IPS-NIHi7 (cell line): ENCODE results near the gene ZER1.

Source experiments
- DNase-seq: peaks from one replicate; pipeline ENCODE4 v3.0.0; 2012; ENCODE audit warnings: mixed read lengths; ENCODE audit errors: extremely low spot score

ZER1 gene

GRCh38 chr9:128735373-128735772, 36.4 kb downstream of the ZER1 start:
- no peak for DNase-seq

GRCh38 chr9:128733256-128733655, 38.5 kb downstream of the ZER1 start:
- peak; percentile 97 for DNase-seq

DNA sequence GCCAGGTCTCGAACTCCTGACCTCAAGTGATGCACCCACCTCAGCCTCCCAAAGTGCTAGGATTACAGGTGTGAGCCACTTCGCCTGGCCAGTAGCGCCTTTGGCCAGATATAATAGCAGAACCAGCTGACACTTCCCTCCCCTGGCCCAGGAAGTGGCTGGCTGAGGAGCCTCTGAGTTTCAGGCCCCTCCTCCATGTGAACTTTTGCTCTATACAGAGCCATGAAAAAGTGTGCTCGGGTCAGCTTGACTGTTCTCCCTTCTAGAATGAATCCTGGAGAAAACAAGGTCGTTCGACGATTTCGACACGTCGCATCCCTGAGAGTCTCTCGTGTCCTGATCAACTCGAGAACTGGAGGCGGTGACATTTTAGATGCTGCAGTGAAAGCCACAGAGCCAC, 39.2 kb downstream of the ZER1 start:
- DNase-seq, result no peak

DNA sequence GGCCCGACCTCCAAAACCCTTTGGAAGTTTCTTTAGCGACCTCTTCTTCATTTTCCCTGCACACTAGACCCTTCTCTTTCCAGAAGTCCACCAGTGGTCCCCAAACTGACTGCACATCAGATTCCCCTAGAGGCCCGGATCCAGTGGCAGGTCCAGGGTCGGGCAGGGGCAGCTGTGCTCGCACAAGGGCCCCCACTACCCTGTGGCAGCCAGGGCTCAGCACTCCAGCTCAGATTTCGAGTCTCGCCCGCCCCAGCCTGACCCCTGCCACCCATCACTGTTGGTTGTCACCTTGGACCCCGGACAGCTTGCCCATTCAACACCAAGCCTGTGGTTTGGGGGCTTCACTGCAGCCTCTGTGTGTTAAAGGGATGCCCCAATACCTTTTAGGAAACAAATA, 40.0 kb downstream of the ZER1 start:
- no peak for DNase-seq

GRCh38 chr9:128731093-128731492, 40.6 kb downstream of the ZER1 start:
- DNase-seq, result no peak

DNA sequence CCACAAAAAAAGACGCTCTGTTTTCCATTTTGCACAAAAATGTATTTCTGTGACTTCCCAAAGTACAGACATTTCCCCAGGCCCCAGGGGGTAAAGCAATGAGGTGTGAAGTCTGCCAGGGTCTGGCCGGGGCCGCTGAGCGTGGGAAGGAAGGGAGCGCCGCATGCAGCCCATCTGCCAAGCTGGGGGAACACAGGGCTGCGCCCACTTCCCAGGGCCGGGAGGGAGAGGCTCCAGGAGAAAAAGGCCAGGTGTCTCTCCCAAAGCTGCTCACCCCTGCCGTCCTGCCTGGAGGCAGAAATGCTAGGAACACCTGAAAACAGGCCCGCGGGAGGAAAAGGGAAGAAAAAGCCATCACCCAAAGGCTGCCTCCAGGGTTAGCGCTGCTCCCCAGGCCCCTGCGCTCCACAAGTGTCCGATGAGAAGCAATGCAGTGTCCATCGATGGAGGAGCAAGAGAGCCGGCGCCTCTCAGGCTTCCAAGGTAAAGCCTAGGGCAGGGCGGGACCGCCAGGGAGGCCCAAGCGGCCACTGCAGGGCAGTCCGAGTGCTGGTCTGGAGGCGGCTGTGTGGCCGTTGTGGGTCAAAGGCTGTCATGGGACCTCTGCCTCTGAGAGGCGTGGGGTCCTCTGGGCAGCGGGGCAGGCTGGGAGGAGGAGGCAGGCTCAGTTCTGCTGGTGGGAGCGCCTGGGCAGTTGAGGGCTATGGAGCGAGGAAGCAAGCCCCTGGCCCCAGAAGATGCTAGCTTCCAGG, 41.8 kb downstream of the ZER1 start:
- no peak for DNase-seq

GRCh38 chr9:128729302-128729701, 42.4 kb downstream of the ZER1 start:
- no peak for DNase-seq

DNA sequence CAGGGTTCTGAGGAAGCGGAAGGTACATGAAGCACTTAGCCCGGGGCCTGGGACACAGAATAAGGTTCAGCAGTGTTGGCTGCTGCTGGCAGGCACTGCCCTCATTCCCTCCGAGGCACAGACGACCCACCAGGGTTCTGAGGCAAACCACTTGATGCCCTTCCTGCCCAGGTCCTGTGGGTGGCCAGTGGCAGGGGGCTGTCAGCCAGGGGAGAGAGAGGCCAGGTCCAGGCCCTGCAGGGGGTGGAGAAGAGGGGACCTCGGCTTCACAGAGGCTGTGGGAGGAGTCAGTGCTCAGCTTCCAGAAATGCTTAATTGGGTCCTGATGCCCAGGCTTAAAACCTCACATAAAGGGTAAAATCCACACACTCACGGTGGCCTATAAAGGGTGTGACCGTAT, 43.4 kb downstream of the ZER1 start:
- DNase-seq, result no peak

- DNase-seq, result no peak
These were observed 44.0 kb downstream of the ZER1 start for GRCh38 chr9:128727640-128728248.

- DNase-seq, result peak; percentile 86
These were observed 46.9 kb downstream of the ZER1 start for GRCh38 chr9:128724744-128725211.

- DNase-seq, result peak; percentile 100
These were observed 47.6 kb downstream of the ZER1 start, which contains the start of gene ZDHHC12 for GRCh38 chr9:128723866-128724743. ZDHHC12 (minus strand) TSS chr9:128724127; CDS start chr9:128724093, 34 bp downstream.

DNA sequence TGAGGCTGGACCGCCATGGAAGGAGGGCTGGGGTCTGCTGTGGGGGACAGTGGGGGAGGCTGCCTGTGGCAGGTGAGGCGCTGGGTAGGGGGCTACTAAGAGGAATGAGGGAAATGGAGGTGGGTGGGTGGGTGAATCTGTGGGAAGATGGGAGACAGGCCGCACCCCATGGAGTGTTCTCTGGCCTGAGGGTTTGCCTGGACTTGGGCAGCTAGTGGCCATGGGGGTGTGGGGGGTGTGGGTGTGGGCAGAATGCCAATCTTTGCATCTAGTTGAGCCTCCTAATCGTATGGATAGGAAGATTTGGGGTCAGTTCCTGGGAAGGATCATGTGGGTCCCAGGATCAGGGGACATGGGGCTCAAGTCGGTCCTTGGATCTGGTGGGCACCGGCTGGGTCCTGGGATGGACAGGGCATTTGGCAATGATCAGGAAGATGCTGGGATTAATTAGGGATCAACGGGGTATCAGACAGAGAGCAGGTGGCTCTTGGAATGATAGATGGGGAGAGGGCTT, 48.3 kb downstream of the ZER1 start:
- DNase-seq, result no peak

- DNase-seq, result no peak
These were observed 49.1 kb downstream of the ZER1 start for GRCh38 chr9:128722380-128723351.

- DNase-seq, result no peak
These were observed 50.2 kb downstream of the ZER1 start for GRCh38 chr9:128721487-128722010.

DNA sequence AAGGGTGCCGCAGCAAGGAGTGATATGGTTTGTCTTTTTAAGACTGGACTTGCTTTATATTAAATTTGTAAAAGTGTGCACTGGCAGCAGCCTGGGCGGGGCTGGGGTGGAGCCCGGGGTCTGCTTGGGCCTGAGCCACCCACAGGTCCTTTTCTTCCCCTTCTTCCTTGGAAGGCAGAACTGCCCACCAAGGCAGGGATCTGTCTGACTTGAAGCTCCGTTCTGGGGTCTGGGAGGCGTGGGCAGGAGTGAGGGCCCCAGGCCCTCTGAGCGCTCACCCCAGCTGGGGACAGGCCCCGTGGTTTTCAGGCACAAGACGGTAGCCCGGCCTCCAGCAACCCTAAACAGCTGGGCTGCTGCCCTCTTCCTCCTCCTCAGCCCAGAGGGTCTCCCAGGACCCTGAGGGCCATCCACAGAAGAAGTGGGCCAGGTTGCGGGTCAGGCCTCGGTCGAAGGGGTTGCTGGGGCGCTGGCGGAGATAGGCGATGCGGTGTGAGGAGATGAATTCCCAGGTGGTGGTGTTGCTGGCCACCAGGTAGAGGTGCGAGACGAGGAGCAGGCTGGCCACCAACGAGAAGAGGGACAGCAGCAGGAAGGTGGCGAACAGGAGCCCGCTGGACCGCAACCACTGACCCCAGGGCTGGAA, 50.8 kb downstream of the ZER1 start:
- DNase-seq, result no peak

DNA sequence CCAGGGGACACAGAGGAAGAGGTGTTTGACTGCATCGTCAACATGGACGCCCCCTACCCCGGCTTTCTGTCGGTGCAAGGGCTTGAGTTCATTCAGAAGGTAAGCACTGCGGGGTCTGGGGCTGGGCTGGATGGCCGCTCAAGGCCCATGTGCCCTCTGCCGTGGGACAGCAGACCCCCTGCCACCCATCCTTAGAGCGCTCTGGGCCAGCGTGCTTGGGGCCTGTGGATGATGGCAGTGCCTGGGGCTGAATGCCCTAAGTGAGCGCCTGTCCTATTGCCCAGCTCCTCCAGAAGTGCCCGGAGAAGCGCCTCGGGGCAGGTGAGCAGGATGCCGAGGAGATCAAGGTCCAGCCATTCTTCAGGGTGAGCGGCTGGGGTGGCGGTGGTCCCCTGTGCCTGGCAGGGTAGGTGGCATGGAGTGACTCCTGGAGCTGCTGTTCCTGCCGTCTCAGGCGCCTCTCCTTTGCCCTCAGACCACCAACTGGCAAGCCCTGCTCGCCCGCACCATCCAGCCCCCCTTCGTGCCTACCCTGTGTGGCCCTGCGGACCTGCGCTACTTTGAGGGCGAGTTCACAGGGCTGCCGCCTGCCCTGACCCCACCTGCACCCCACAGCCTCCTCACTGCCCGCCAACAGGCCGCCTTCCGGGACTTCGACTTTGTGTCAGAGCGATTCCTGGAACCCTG, 51.7 kb downstream of the ZER1 start:
- no peak for DNase-seq

DNA sequence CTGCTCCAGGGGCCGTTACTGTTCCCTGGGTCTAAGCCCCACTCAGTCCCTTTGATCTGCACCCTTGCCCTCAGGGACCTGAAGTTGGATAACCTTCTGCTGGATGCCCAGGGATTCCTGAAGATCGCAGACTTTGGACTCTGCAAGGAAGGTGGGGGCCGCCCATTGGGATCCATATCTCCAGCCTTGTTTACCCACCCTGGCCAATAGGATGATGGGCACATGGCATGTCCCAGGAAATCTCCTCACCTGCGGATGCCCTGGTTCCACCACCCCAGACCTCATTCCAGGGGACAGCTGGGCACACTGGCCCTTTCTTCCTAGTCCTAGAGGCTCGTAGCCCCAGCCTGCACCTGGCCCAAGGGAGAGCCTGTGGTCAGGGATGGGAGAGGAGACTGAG, 53.3 kb downstream of the ZER1 start:
- DNase-seq, result no peak

- DNase-seq, result no peak
These were observed 53.7 kb downstream of the ZER1 start for GRCh38 chr9:128718047-128718446.

- DNase-seq, result no peak
These were observed 55.0 kb downstream of the ZER1 start for GRCh38 chr9:128716581-128717254.
